H1 (cell line): ENCODE results near the gene TDRD12. TPM values are rescaled to one million over a fixed set of nuclear protein-coding genes. Genes with fewer than 3 reads are reported as not detected.

Experiments used
- CTCF ChIA-PET: fragments of 300-600 bp; sonication (Branson Sonifier 250); formaldehyde crosslinking; loops from one replicate; lab custom pipeline; 2021; ENCODE audit not compliant: partially characterized antibody; lab: Charles Lee
- POLR2A ChIA-PET: fragments of 300-600 bp; sonication (Branson Sonifier 250); formaldehyde crosslinking; loops from one replicate; lab custom pipeline; 2021; ENCODE audit warnings: inconsistent platforms; ENCODE audit not compliant: partially characterized antibody; lab: Charles Lee
- DNase-seq, 2 experiments: peaks; one replicate each; pipeline versions ENCODE4 v3.0.0 to v3.0.0-alpha.2; 2010 to 2022; ENCODE audit warnings: low spot score in 2 of 2, low read depth in 1 of 2, mixed read lengths in 1 of 2
- FAIRE-seq: peaks from 2 replicates; lab custom pipeline; 2011; peaks lifted over from hg19 to GRCh38; lab: Jason Lieb, UNC
- H2AFZ ChIP-seq: 2 replicates; pipeline ENCODE4 v1.8.1; 2012; ENCODE audit warnings: low read length, inconsistent platforms
- H2AK5ac ChIP-seq: 2 replicates; pipeline ENCODE4 v1.6.1; 2013; ENCODE audit warnings: low read depth, low read length
- H2BK120ac ChIP-seq: replicated peaks from 2 replicates; pipeline ENCODE3; 2013; ENCODE audit warnings: low read depth, low read length, inconsistent platforms
- H2BK12ac ChIP-seq: 2 replicates; pipeline ENCODE4 v1.6.1; 2013; ENCODE audit warnings: low read depth, low read length
- H2BK15ac ChIP-seq: 2 replicates; pipeline ENCODE4 v1.6.1; 2013; ENCODE audit warnings: low read length
- H2BK20ac ChIP-seq: 2 replicates; pipeline ENCODE4 v1.6.1; 2013; ENCODE audit warnings: low read length
- H2BK5ac ChIP-seq: 2 replicates; pipeline ENCODE4 v1.6.1; 2013; ENCODE audit warnings: low read depth, low read length
- H3K14ac ChIP-seq: 2 replicates; pipeline ENCODE4 v1.6.1; 2013; ENCODE audit warnings: inconsistent platforms; ENCODE audit not compliant: insufficient read length
- H3K18ac ChIP-seq: 2 replicates; pipeline ENCODE4 v1.6.1; 2013; ENCODE audit warnings: low read length; ENCODE audit errors: extremely low read depth
- H3K23ac ChIP-seq: 2 replicates; pipeline ENCODE4 v1.6.1; 2013; ENCODE audit warnings: inconsistent platforms; ENCODE audit not compliant: insufficient read length
- H3K23me2 ChIP-seq: 2 replicates; pipeline ENCODE4 v1.6.1; 2013; ENCODE audit warnings: low read depth, low read length
- H3K27ac ChIP-seq: 2 replicates; pipeline ENCODE4 v1.6.1; 2011; ENCODE audit warnings: low read depth, low read length, inconsistent platforms
- H3K27me3 ChIP-seq, 4 experiments: replicated peaks in 1 of 4; 1 replicate in 1 of 4; 2 replicates in 3 of 4; pipeline versions ENCODE4 v1.6.1 to v1.8.1; 2011 to 2013; ENCODE audit warnings: low read length in 3 of 4, mild to moderate bottlenecking in 3 of 4, inconsistent platforms in 2 of 4, mixed read lengths in 2 of 4, moderate library complexity in 1 of 4; ENCODE audit not compliant: control insufficient read depth in 3 of 4, insufficient read depth in 3 of 4; ENCODE audit errors: extremely low read depth in 1 of 4
- H3K36me3 ChIP-seq, 4 experiments: 2 replicates each; pipeline versions ENCODE4 v1.6.1 to v1.8.1; 2011 to 2013; ENCODE audit warnings: mild to moderate bottlenecking in 4 of 4, low read length in 3 of 4, moderate library complexity in 2 of 4, control low read depth in 1 of 4, inconsistent platforms in 1 of 4; ENCODE audit not compliant: insufficient read depth in 4 of 4, control insufficient read depth in 2 of 4
- H3K4ac ChIP-seq: replicated peaks from 2 replicates; pipeline ENCODE3; 2013; ENCODE audit warnings: low read length, low read depth, mixed read lengths, inconsistent platforms; ENCODE audit not compliant: insufficient read length
- H3K4me1 ChIP-seq, 4 experiments: replicated peaks in 1 of 4; 1 replicate in 1 of 4; 2 replicates in 3 of 4; pipeline versions ENCODE4 v1.6.1 to v1.8.1; 2011 to 2013; ENCODE audit warnings: low read length in 3 of 4, inconsistent platforms in 2 of 4, mixed read lengths in 1 of 4; ENCODE audit not compliant: insufficient read depth in 4 of 4, control insufficient read depth in 3 of 4
- H3K4me2 ChIP-seq, 2 experiments: 2 replicates each; pipeline versions ENCODE4 v1.6.1 to v1.8.1; 2011 to 2013; ENCODE audit warnings: low read depth in 2 of 2, low read length in 2 of 2, control low read depth in 1 of 2, inconsistent platforms in 1 of 2, mild to moderate bottlenecking in 1 of 2; ENCODE audit not compliant: insufficient read depth in 1 of 2
- H3K4me3 ChIP-seq, 4 experiments: fragments of 200-600, 300-600 bp in 1 of 4; sonication (generic), shearing (Covaris generic), sonication (Bioruptor Twin) in 1 of 4; 2 replicates each; pipeline versions ENCODE4 v1.5.1 to v1.8.1; 2011 to 2016; ENCODE audit warnings: low read length in 4 of 4, low read depth in 3 of 4, control low read depth in 2 of 4, inconsistent platforms in 2 of 4, mild to moderate bottlenecking in 2 of 4, mixed read lengths in 1 of 4, moderate library complexity in 1 of 4; ENCODE audit not compliant: insufficient read depth in 2 of 4; ENCODE audit errors: extremely low read depth in 1 of 4
- H3K56ac ChIP-seq: replicated peaks from 2 replicates; pipeline ENCODE3; 2013; ENCODE audit warnings: low read depth, mild to moderate bottlenecking, mixed read lengths, low read length, inconsistent platforms; ENCODE audit not compliant: insufficient read length
- H3K79me1 ChIP-seq: 2 replicates; pipeline ENCODE4 v1.6.1; 2013; ENCODE audit warnings: low read depth, low read length, control low read depth
- H3K79me2 ChIP-seq, 2 experiments: 2 replicates each; pipeline versions ENCODE4 v1.6.1 to v1.8.1; 2012 to 2013; ENCODE audit warnings: low read length in 2 of 2, mild to moderate bottlenecking in 2 of 2, inconsistent platforms in 1 of 2; ENCODE audit not compliant: insufficient read depth in 2 of 2, control insufficient read depth in 1 of 2
- H3K9ac ChIP-seq, 4 experiments: replicated peaks in 1 of 4; 1 replicate in 1 of 4; 2 replicates in 3 of 4; pipeline versions ENCODE4 v1.6.1 to v1.8.1; 2011 to 2013; ENCODE audit warnings: low read depth in 3 of 4, low read length in 3 of 4, control low read depth in 2 of 4, mild to moderate bottlenecking in 2 of 4, moderate library complexity in 2 of 4, inconsistent platforms in 1 of 4; ENCODE audit errors: extremely low read depth in 1 of 4
- H3K9me3 ChIP-seq, 2 experiments: 2 replicates each; pipeline versions ENCODE4 v1.6.1 to v1.8.1; 2012 to 2013; ENCODE audit warnings: mild to moderate bottlenecking in 2 of 2, moderate library complexity in 2 of 2, control low read depth in 1 of 2, inconsistent platforms in 1 of 2, low read depth in 1 of 2, low read length in 1 of 2, mixed read lengths in 1 of 2; ENCODE audit not compliant: insufficient read depth in 2 of 2
- H4K20me1 ChIP-seq, 2 experiments: replicated peaks in 1 of 2; 2 replicates each; pipeline versions ENCODE3 to v1.8.1; 2011 to 2013; ENCODE audit warnings: inconsistent platforms in 2 of 2, low read length in 2 of 2, mild to moderate bottlenecking in 1 of 2; ENCODE audit not compliant: insufficient read depth in 2 of 2, control insufficient read depth in 1 of 2
- H4K5ac ChIP-seq: 2 replicates; pipeline ENCODE4 v1.6.1; 2013; ENCODE audit warnings: low read length, low read depth, mixed read lengths, inconsistent platforms; ENCODE audit not compliant: insufficient read length
- H4K8ac ChIP-seq: 2 replicates; pipeline ENCODE4 v1.8.0; 2013; ENCODE audit warnings: mild to moderate bottlenecking, moderate library complexity, low read length, inconsistent platforms; ENCODE audit not compliant: insufficient read depth; ENCODE audit errors: extremely low read depth
- H4K91ac ChIP-seq: replicated peaks from 2 replicates; pipeline ENCODE3; 2013; ENCODE audit warnings: low read length, mixed read lengths, inconsistent platforms; ENCODE audit not compliant: insufficient read length
- ASH2L ChIP-seq: fragments of 200-600, 300-600 bp; sonication (generic); IDR thresholded peaks from one replicate; pipeline ENCODE4 v1.7.1; 2017; ENCODE audit warnings: low read length
- BRCA1 ChIP-seq: IDR thresholded peaks from 2 replicates; pipeline ENCODE4 v1.6.1; 2012; ENCODE audit warnings: low read depth, low read length, improper control_type of control experiment
- FOSL1 ChIP-seq: IDR thresholded peaks from 2 replicates; pipeline ENCODE4 v1.6.1; 2011; ENCODE audit warnings: mild to moderate bottlenecking, low read depth, low read length, moderate library complexity; ENCODE audit not compliant: insufficient read depth
- GABPA ChIP-seq: IDR thresholded peaks from 2 replicates; pipeline ENCODE4 v1.6.1; 2011; ENCODE audit warnings: mild to moderate bottlenecking, low read length, moderate library complexity, borderline replicate concordance; ENCODE audit not compliant: insufficient read depth
- KDM5A ChIP-seq: fragments of 200-600 bp; IDR thresholded peaks from 2 replicates; pipeline ENCODE4 v1.7.1; 2012; ENCODE audit warnings: mild to moderate bottlenecking, low read length, inconsistent platforms, mixed read lengths
- MAFK ChIP-seq: IDR thresholded peaks from 2 replicates; pipeline ENCODE4 v1.6.1; 2012; ENCODE audit warnings: low read depth, mild to moderate bottlenecking, improper control_type of control experiment, low read length
- POLR2A ChIP-seq, 2 experiments: IDR thresholded peaks; 1 replicate in 1 of 2; 2 replicates in 1 of 2; pipeline ENCODE4 v1.6.1; 2011; ENCODE audit warnings: low read depth in 2 of 2, low read length in 2 of 2, mild to moderate bottlenecking in 2 of 2; ENCODE audit errors: control extremely low read depth in 1 of 2
- POU5F1 ChIP-seq: IDR thresholded peaks from 2 replicates; pipeline ENCODE4 v1.6.1; 2011; ENCODE audit warnings: low read depth, mild to moderate bottlenecking, low read length, moderate library complexity
- SIRT6 ChIP-seq: IDR thresholded peaks from one replicate; pipeline ENCODE4 v1.7.1; 2012; ENCODE audit warnings: low read length, inconsistent platforms
- SRF ChIP-seq: IDR thresholded peaks from 2 replicates; pipeline ENCODE4 v1.6.1; 2011; ENCODE audit warnings: mild to moderate bottlenecking, low read depth, low read length, moderate library complexity
- SUZ12 ChIP-seq: fragments of 200-600 bp; sonication (generic); IDR thresholded peaks from 2 replicates; pipeline ENCODE4 v1.6.1; 2012; ENCODE audit warnings: mild to moderate bottlenecking, inconsistent platforms, low read length, moderate library complexity, mixed read lengths
- TCF12 ChIP-seq: IDR thresholded peaks from 2 replicates; pipeline ENCODE4 v1.6.1; 2011; ENCODE audit warnings: low read depth, mild to moderate bottlenecking, low read length
- WGBS, 2 experiments: shearing (Covaris generic) in 1 of 2; methylation state at CpG; one replicate each; pipeline versions ENCODE4 v1.1.6 to v1.1.7; 2013 to 2015; ENCODE audit warnings: low lambda C conversion rate in 2 of 2, mixed read lengths in 2 of 2, inconsistent platforms in 1 of 2, low coverage in 1 of 2, missing lambda C conversion rate in 1 of 2; ENCODE audit not compliant: insufficient replicate concordance in 2 of 2, insufficient coverage in 1 of 2, insufficient read length in 1 of 2; ENCODE audit errors: extremely low coverage in 1 of 2, missing lambda C conversion rate in 1 of 2; 5-methylcytosine and 5-hydroxymethylcytosine counted together
- polyA plus RNA-seq, 7 experiments: library from polyadenylated mRNA; depleted of rRNA in 3 of 7; stranded (reverse) in 5 of 7; unstranded in 2 of 7; fragments of >200 nt in 5 of 7; fragments of 200-250 nt in 2 of 7; gene quantifications; 1 replicate in 5 of 7; 2 replicates in 1 of 7; 4 replicates in 1 of 7; pipeline versions ENCODE4 v1.2.1 to v1.2.3, GENCODE V29; 2011 to 2013; ENCODE audit warnings: missing spikeins in 2 of 7, mixed read lengths in 2 of 7
- total RNA-seq: library from RNA; stranded (reverse); fragmentation: NEBNext Ultra II Directional; extraction: Animal tissue kit (Norgen Biotek cat#: 25700); gene quantifications from 2 replicates; pipeline ENCODE4 v1.2.1, GENCODE V29; 2021
- TF ChIP-seq, protein P1 (sequence below): IDR thresholded peaks from 2 replicates; pipeline ENCODE4 v1.6.1; 2012; ENCODE audit warnings: inconsistent platforms

TDRD12 gene
- total and polyA plus RNA-seq, 2 of the 8 experiments (the other 6 are each of a cell fraction or from before 2014, with no cell fraction given) = 0.39 to 0.88 TPM

DNA sequence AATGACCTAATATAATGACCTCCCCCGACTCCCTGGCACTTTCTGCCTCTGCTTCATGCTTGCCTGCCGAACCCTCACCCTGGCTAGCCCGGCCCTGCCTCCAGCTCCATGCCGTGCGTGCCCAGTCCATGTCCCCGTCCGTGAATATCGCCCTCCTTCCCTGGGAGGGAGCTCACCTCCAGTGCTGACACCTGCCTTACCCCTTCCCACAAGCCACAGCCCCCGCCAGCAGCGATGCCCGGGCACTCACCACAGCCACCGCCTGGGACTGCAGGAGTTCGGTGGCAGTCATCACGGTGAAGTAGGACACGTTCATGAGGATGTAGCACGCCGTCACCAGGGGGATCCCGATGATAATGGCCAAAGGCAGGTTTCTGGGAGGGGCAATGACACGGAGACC, 140.0 kb downstream of the TDRD12 start:
- Histone ChIP-seq H3K36me3 (no peaks in the 10 kb centered on the region), H3K23me2 (no peaks in the 10 kb centered on the region), H2AFZ (no peak overlapping the region), H3K4ac (no peak overlapping the region), H2BK5ac (peak overlapping the region; percentile 52; the same call in 1 of the 2 replicates), H3K4me1 (no peaks in the 10 kb centered on the region; a peak in 1 of 7 replicates), H3K79me2 (no peaks in the 10 kb centered on the region), H3K9me3 (no peaks in the 10 kb centered on the region), H3K27ac (no peak overlapping the region), H2AK5ac (no peak overlapping the region), H3K18ac (no peak overlapping the region), H3K23ac (no peak overlapping the region), H3K4me3 (no peak overlapping the region), H4K91ac (no peak overlapping the region), H3K9ac (no peak overlapping the region), H4K8ac (no peak overlapping the region), H2BK15ac (no peak overlapping the region), H2BK20ac (no peak overlapping the region), H2BK12ac (no peak overlapping the region), H3K56ac (no peak overlapping the region), H3K14ac (no peak overlapping the region), H3K27me3 (no peaks in the 10 kb centered on the region), H2BK120ac (no peak overlapping the region), H3K4me2 (no peak overlapping the region), H4K20me1 (no peaks in the 10 kb centered on the region), H3K79me1 (no peaks in the 10 kb centered on the region), H4K5ac (no peak overlapping the region)
- ChIA-PET CTCF (no interaction called here), POLR2A (no interaction called here)
- FAIRE-seq = no peak
- 95% methylated on average over 17 of the region's 19 CpGs; no CpG with 5 or more reads in 1 of the 2 experiments for WGBS, 2 experiments
- no peak for DNase-seq
- TF ChIP-seq SRF (no peak), GABPA (no peak), SUZ12 (no peak), ASH2L (no peak), TCF12 (no peak), MAFK (no peak), POU5F1 (no peak), FOSL1 (no peak), BRCA1 (no peak), KDM5A (no peak), POLR2A (IDR thresholded peaks at IDR 0.05; ENCODE audit: control extremely low read depth in 1 of 2, low read depth in 2 of 2, low read length in 2 of 2) (no peak), SIRT6 (no peak)
- TF ChIP-seq, protein P1, sequence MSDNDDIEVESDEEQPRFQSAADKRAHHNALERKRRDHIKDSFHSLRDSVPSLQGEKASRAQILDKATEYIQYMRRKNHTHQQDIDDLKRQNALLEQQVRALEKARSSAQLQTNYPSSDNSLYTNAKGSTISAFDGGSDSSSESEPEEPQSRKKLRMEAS = no peak
